Mesenchymal stem cell (in vitro differentiated cells and primary cell): Measurements from ENCODE around the gene ADGRV1.

Experiments used
- DNase-seq: peaks from one replicate; pipeline ENCODE4 v3.0.0-alpha.2; 2013
- H2AFZ ChIP-seq: one replicate; pipeline ENCODE4 v1.6.1; 2013; ENCODE audit warnings: low read depth, mild to moderate bottlenecking, control low read depth, inconsistent platforms, low read length, moderate library complexity
- H2AK5ac ChIP-seq: 2 replicates; pipeline ENCODE4 v1.6.1; 2013; ENCODE audit warnings: low read length, moderate library complexity, mild to moderate bottlenecking, inconsistent platforms; ENCODE audit not compliant: severe bottlenecking
- H2BK120ac ChIP-seq: one replicate; pipeline ENCODE4 v1.6.1; 2013; ENCODE audit warnings: low read depth, mild to moderate bottlenecking, inconsistent platforms, low read length, moderate library complexity
- H2BK12ac ChIP-seq, 2 experiments: one replicate each; pipeline ENCODE4 v1.6.1; 2013; ENCODE audit warnings: inconsistent platforms in 2 of 2, low read length in 2 of 2, mild to moderate bottlenecking in 2 of 2, moderate library complexity in 2 of 2, control low read depth in 1 of 2
- H2BK15ac ChIP-seq: one replicate; pipeline ENCODE4 v1.6.1; 2013; ENCODE audit warnings: mild to moderate bottlenecking, low read depth, inconsistent platforms; ENCODE audit not compliant: poor library complexity, severe bottlenecking
- H2BK5ac ChIP-seq: 2 replicates; pipeline ENCODE4 v1.6.1; 2013; ENCODE audit warnings: low read depth, mild to moderate bottlenecking, low read length, control low read depth, inconsistent platforms; ENCODE audit not compliant: poor library complexity, severe bottlenecking
- H3K14ac ChIP-seq, 2 experiments: one replicate each; pipeline ENCODE4 v1.6.1; 2013; ENCODE audit warnings: inconsistent platforms in 2 of 2, low read length in 2 of 2, control low read depth in 1 of 2, mild to moderate bottlenecking in 1 of 2, moderate library complexity in 1 of 2
- H3K18ac ChIP-seq, 2 experiments: one replicate each; pipeline ENCODE4 v1.6.1; 2013; ENCODE audit warnings: inconsistent platforms in 2 of 2, low read length in 2 of 2, control low read depth in 1 of 2, low read depth in 1 of 2, mild to moderate bottlenecking in 1 of 2
- H3K23ac ChIP-seq, 2 experiments: one replicate each; pipeline ENCODE4 v1.6.1; 2013; ENCODE audit warnings: inconsistent platforms in 2 of 2, low read length in 2 of 2, mild to moderate bottlenecking in 2 of 2, moderate library complexity in 2 of 2, control low read depth in 1 of 2
- H3K27ac ChIP-seq: 2 replicates; pipeline ENCODE4 v1.5.1; 2013; ENCODE audit warnings: mild to moderate bottlenecking, moderate library complexity, low read length, control low read depth, inconsistent platforms; ENCODE audit not compliant: poor library complexity, severe bottlenecking
- H3K27me3 ChIP-seq, 2 experiments: 2 replicates each; pipeline versions ENCODE4 v1.6.1 to v1.7.0; 2013; ENCODE audit warnings: low read length in 2 of 2, mild to moderate bottlenecking in 2 of 2, moderate library complexity in 2 of 2, control low read depth in 1 of 2, inconsistent platforms in 1 of 2; ENCODE audit not compliant: control insufficient read depth in 1 of 2, insufficient read depth in 1 of 2
- H3K36me3 ChIP-seq, 2 experiments: 2 replicates each; pipeline versions ENCODE4 v1.6.1 to v1.7.0; 2013; ENCODE audit warnings: low read length in 2 of 2, control low read depth in 1 of 2, inconsistent platforms in 1 of 2, low read depth in 1 of 2, mild to moderate bottlenecking in 1 of 2; ENCODE audit not compliant: insufficient read depth in 2 of 2, control insufficient read depth in 1 of 2
- H3K4ac ChIP-seq, 2 experiments: one replicate each; pipeline ENCODE4 v1.6.1; 2013; ENCODE audit warnings: inconsistent platforms in 2 of 2, low read length in 2 of 2, mild to moderate bottlenecking in 2 of 2, moderate library complexity in 2 of 2, control low read depth in 1 of 2, low read depth in 1 of 2
- H3K4me1 ChIP-seq: 2 replicates; pipeline ENCODE4 v1.6.1; 2013; ENCODE audit warnings: low read depth, low read length, control low read depth; ENCODE audit not compliant: control insufficient read depth, insufficient read depth
- H3K4me2 ChIP-seq: 2 replicates; pipeline ENCODE4 v1.6.1; 2013; ENCODE audit warnings: low read length, mild to moderate bottlenecking, inconsistent platforms; ENCODE audit not compliant: poor library complexity, severe bottlenecking
- H3K4me3 ChIP-seq, 2 experiments: 2 replicates each; pipeline versions ENCODE4 v1.5.1 to v1.7.0; 2013; ENCODE audit warnings: low read length in 2 of 2, mild to moderate bottlenecking in 2 of 2, control low read depth in 1 of 2, low read depth in 1 of 2; ENCODE audit not compliant: insufficient read depth in 1 of 2
- H3K79me1 ChIP-seq: replicated peaks from 2 replicates; pipeline ENCODE4 v1.6.1; 2013; ENCODE audit warnings: mild to moderate bottlenecking, control low read depth, low read length, inconsistent platforms; ENCODE audit not compliant: poor library complexity, severe bottlenecking
- H3K9ac ChIP-seq: 2 replicates; pipeline ENCODE4 v1.7.0; 2013; ENCODE audit warnings: mild to moderate bottlenecking, low read length, moderate library complexity
- H3K9me3 ChIP-seq: 2 replicates; pipeline ENCODE4 v1.7.0; 2013; ENCODE audit warnings: mild to moderate bottlenecking, low read length; ENCODE audit not compliant: control insufficient read depth
- H4K8ac ChIP-seq: one replicate; pipeline ENCODE4 v1.6.1; 2013; ENCODE audit warnings: inconsistent platforms, mild to moderate bottlenecking, low read length, moderate library complexity
- H4K91ac ChIP-seq: one replicate; pipeline ENCODE4 v1.6.1; 2013; ENCODE audit warnings: mild to moderate bottlenecking, low read length, inconsistent platforms
- WGBS: methylation state at CpG from one replicate; pipeline ENCODE4 v1.1.7; 2013; ENCODE audit warnings: mixed read lengths; 5-methylcytosine and 5-hydroxymethylcytosine counted together

Gene ADGRV1

GRCh38 chr5:90987726-90988125 lies 429.1 kb downstream of the ADGRV1 start:
- Histone ChIP-seq H3K27me3 (peaks cover 0 to 31% of the 10 kb centered on the region in 2 experiments), H3K14ac (no peak overlapping the region), H2AK5ac (no peak overlapping the region), H3K4ac (no peak overlapping the region), H2BK15ac (no peak overlapping the region), H3K4me3 (no peak overlapping the region), H4K91ac (no peak overlapping the region), H3K4me2 (no peak overlapping the region), H3K36me3 (no peaks in the 10 kb centered on the region), H2AFZ (no peak overlapping the region), H3K9ac (no peak overlapping the region), H3K18ac (no peak overlapping the region), H2BK5ac (no peak overlapping the region), H3K23ac (no peak overlapping the region), H4K8ac (no peak overlapping the region), H3K4me1 (no peaks in the 10 kb centered on the region), H2BK120ac (no peak overlapping the region), H3K27ac (no peak overlapping the region), H3K9me3 (no peaks in the 10 kb centered on the region), H2BK12ac (no peak overlapping the region), H3K79me1 (no peaks in the 10 kb centered on the region)
- no peak for DNase-seq
- WGBS = 93% methylated on average over 3 of the region's 4 CpGs

- Histone ChIP-seq H3K14ac (no peak overlapping the region), H2BK120ac (no peak overlapping the region), H3K27ac (no peak overlapping the region), H3K27me3 (peaks cover 0 to 20% of the 10 kb centered on the region in 2 experiments), H3K9ac (no peak overlapping the region), H3K4me3 (no peak overlapping the region), H2AK5ac (no peak overlapping the region), H3K9me3 (peaks cover 6% of the 10 kb centered on the region), H2BK15ac (no peak overlapping the region), H4K8ac (no peak overlapping the region), H3K36me3 (no peaks in the 10 kb centered on the region), H2BK12ac (no peak overlapping the region), H3K4ac (no peak overlapping the region), H3K4me2 (no peak overlapping the region), H3K79me1 (no peaks in the 10 kb centered on the region), H3K4me1 (no peaks in the 10 kb centered on the region), H3K18ac (no peak overlapping the region), H2BK5ac (no peak overlapping the region), H4K91ac (no peak overlapping the region), H2AFZ (no peak overlapping the region), H3K23ac (no peak overlapping the region)
- WGBS = no CpG with 5 or more reads among the region's 1 CpG
- DNase-seq = no peak
Observed at GRCh38 chr5:90991201-90991600, 432.6 kb downstream of the ADGRV1 start.

GRCh38 chr5:90994796-90995195 lies 436.2 kb downstream of the ADGRV1 start:
- Histone ChIP-seq H3K14ac (no peak overlapping the region), H3K4me1 (no peaks in the 10 kb centered on the region), H3K9me3 (peaks cover 6% of the 10 kb centered on the region), H3K4me2 (no peak overlapping the region), H3K23ac (no peak overlapping the region), H3K4me3 (no peak overlapping the region), H2BK15ac (no peak overlapping the region), H3K9ac (no peak overlapping the region), H3K27me3 (peaks cover 0 to 22% of the 10 kb centered on the region in 2 experiments), H3K36me3 (no peaks in the 10 kb centered on the region), H2AK5ac (no peak overlapping the region), H3K18ac (no peak overlapping the region), H4K91ac (no peak overlapping the region), H2BK5ac (no peak overlapping the region), H2BK120ac (no peak overlapping the region), H3K27ac (no peak overlapping the region), H2BK12ac (no peak overlapping the region), H2AFZ (no peak overlapping the region), H4K8ac (no peak overlapping the region), H3K79me1 (no peaks in the 10 kb centered on the region), H3K4ac (no peak overlapping the region)
- DNase-seq = no peak

GRCh38 chr5:90996089-90996488 lies 437.5 kb downstream of the ADGRV1 start:
- H3K36me3 ChIP-seq = no peaks in the 10 kb centered on the region
- H2BK5ac ChIP-seq = no peak overlapping the region
- H3K14ac ChIP-seq = no peak overlapping the region
- no peak overlapping the region for H3K4me2 ChIP-seq
- H4K91ac ChIP-seq = no peak overlapping the region
- 71% methylated on average over 3 of the region's 3 CpGs for WGBS
- no peak overlapping the region for H2AFZ ChIP-seq
- no peak overlapping the region for H3K4ac ChIP-seq
- no peak overlapping the region for H3K27ac ChIP-seq
- H2BK15ac ChIP-seq = no peak overlapping the region
- H2BK120ac ChIP-seq = no peak overlapping the region
- H3K27me3 ChIP-seq = peaks cover 0 to 15% of the 10 kb centered on the region in 2 experiments
- H3K79me1 ChIP-seq = no peaks in the 10 kb centered on the region
- H3K4me3 ChIP-seq = no peak overlapping the region
- no peak overlapping the region for H3K23ac ChIP-seq
- H3K4me1 ChIP-seq = no peaks in the 10 kb centered on the region
- no peak for DNase-seq
- H4K8ac ChIP-seq = no peak overlapping the region
- no peak overlapping the region for H2AK5ac ChIP-seq
- no peak overlapping the region for H3K9ac ChIP-seq
- no peak overlapping the region for H2BK12ac ChIP-seq
- peaks cover 6% of the 10 kb centered on the region for H3K9me3 ChIP-seq
- H3K18ac ChIP-seq = no peak overlapping the region
